Measurements from ENCODE around the gene CTNNA3. TPM values are rescaled to one million over a fixed set of nuclear protein-coding genes. Genes with fewer than 3 reads are reported as not detected.

CTNNA3 gene
- total RNA-seq, 1 donor from 2014 or later, result 0.92 TPM

DNA sequence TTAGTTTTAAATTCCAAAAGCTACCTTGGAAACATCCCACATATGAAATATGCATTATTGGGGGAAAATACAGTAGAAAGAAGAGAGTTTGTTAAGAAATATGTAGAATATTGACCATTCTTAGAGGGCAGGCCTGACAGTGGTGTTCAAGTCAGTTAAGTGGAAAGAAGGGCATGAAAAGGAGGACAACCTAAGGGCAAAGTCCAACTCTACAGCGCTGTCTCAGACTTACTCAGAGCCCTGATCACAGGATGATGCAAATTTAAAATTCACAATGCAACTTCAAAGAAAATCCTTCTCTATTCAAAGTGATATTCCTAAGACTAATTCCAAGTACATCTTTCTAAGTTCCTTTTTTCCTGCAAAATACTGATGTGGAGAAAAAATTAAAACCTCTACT is 909.3 kb downstream of the CTNNA3 start:
- no peaks in the 10 kb centered on the region for H3K36me3 Mint-ChIP-seq (ENCODE audit: low read depth)
- no peak overlapping the region for H3K27ac Mint-ChIP-seq (ENCODE audit: unreplicated experiment)

DNA sequence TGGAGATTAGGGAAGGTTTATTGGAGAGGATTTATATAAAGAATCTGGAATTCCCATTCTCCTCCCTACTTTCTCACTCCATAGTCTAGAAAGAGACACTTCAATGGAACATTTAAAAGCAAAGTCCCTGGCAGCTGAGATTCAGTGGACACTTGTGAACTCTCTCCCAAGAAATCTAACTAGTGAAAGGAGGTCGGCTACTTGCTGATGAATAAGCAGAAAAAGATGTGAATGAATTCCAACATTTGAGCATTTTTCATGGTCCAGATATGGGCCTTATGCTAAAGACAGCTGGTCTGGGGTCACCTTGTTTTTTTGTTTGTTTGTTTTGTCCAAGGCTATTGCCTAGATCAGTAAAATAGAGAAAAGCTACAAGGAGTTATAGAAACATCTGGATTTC is 911.2 kb downstream of the CTNNA3 start:
- TF ChIP-seq, protein P1, sequence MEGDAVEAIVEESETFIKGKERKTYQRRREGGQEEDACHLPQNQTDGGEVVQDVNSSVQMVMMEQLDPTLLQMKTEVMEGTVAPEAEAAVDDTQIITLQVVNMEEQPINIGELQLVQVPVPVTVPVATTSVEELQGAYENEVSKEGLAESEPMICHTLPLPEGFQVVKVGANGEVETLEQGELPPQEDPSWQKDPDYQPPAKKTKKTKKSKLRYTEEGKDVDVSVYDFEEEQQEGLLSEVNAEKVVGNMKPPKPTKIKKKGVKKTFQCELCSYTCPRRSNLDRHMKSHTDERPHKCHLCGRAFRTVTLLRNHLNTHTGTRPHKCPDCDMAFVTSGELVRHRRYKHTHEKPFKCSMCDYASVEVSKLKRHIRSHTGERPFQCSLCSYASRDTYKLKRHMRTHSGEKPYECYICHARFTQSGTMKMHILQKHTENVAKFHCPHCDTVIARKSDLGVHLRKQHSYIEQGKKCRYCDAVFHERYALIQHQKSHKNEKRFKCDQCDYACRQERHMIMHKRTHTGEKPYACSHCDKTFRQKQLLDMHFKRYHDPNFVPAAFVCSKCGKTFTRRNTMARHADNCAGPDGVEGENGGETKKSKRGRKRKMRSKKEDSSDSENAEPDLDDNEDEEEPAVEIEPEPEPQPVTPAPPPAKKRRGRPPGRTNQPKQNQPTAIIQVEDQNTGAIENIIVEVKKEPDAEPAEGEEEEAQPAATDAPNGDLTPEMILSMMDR (IDR thresholded peaks at IDR 0.05), result no peak
- Mint-ChIP-seq H3K27ac (ENCODE audit: unreplicated experiment) (no peak overlapping the region), H3K4me3 (ENCODE audit: unreplicated experiment) (no peak overlapping the region), H3K36me3 (ENCODE audit: low read depth) (no peaks in the 10 kb centered on the region), H3K27me3 (ENCODE audit: low read depth) (no peaks in the 10 kb centered on the region), H3K4me1 (ENCODE audit: low read depth) (peaks cover 8% of the 10 kb centered on the region), H3K9me3 (ENCODE audit: low read depth) (no peaks in the 10 kb centered on the region)
- DNase-seq (ENCODE audit: low spot score), result no peak

More for the DNA sequence above, 909.3 kb downstream of the CTNNA3 start:
- TF ChIP-seq, protein P1 (IDR thresholded peaks at IDR 0.05), result no peak
- no peaks in the 10 kb centered on the region for H3K9me3 Mint-ChIP-seq (ENCODE audit: low read depth)
- H3K4me1 Mint-ChIP-seq (ENCODE audit: low read depth), result peaks cover 8% of the 10 kb centered on the region
- H3K4me3 Mint-ChIP-seq (ENCODE audit: unreplicated experiment), result no peak overlapping the region
- H3K27me3 Mint-ChIP-seq (ENCODE audit: low read depth), result no peaks in the 10 kb centered on the region
- DNase-seq (ENCODE audit: low spot score), result no peak

DNA sequence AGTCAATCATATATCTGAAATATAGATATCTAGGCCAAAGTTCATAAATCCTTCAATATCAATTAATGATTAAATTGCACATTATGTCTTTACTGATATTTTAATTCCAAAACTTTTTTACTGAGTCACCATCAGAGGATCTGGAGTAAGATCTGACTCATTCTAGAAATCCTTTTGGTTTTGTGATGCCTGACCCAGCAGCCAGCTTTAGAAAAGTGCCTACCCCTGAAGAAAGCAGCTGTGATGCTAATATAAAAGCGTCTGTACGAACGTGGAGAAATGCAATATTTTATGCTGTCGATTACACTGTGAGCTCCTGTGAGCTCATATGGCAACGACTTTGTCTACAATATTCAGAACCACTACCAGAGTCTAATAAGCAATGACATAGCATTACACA is 912.7 kb downstream of the CTNNA3 start:
- H3K4me3 Mint-ChIP-seq (ENCODE audit: unreplicated experiment), result no peak overlapping the region
- H3K4me1 Mint-ChIP-seq (ENCODE audit: low read depth), result peaks cover 8% of the 10 kb centered on the region

DNA sequence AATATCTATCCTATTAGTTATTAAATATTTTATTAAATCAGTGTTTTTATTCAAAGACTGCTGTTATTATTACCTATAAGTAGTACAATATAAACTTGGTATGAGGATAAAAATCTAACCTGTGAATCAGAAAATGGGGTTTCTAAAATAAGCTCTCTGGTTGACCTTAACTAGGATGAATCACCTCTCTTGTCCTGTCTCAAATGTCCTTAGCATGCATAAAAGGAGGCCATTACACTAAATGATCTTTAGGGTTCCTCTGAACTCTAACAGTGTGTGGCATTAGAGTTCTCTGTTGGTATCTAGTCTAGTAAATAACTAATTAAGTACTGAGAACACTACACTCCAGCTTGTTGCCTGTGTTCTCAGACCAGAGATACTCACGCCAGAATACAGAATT is 913.2 kb downstream of the CTNNA3 start:
- H3K4me1 Mint-ChIP-seq (ENCODE audit: low read depth), result peaks cover 8% of the 10 kb centered on the region
- TF ChIP-seq, protein P1 (IDR thresholded peaks at IDR 0.05), result no peak
- no peak overlapping the region for H3K4me3 Mint-ChIP-seq (ENCODE audit: unreplicated experiment)
- H3K27me3 Mint-ChIP-seq (ENCODE audit: low read depth), result no peaks in the 10 kb centered on the region
- no peaks in the 10 kb centered on the region for H3K9me3 Mint-ChIP-seq (ENCODE audit: low read depth)
- no peak for DNase-seq (ENCODE audit: low spot score)
- H3K27ac Mint-ChIP-seq (ENCODE audit: unreplicated experiment), result no peak overlapping the region
- H3K36me3 Mint-ChIP-seq (ENCODE audit: low read depth), result no peaks in the 10 kb centered on the region

More for the DNA sequence above, 912.7 kb downstream of the CTNNA3 start:
- Mint-ChIP-seq H3K9me3 (ENCODE audit: low read depth) (no peaks in the 10 kb centered on the region), H3K27ac (ENCODE audit: unreplicated experiment) (no peak overlapping the region), H3K27me3 (ENCODE audit: low read depth) (no peaks in the 10 kb centered on the region), H3K36me3 (ENCODE audit: low read depth) (no peaks in the 10 kb centered on the region)
- no peak for DNase-seq (ENCODE audit: low spot score)
- TF ChIP-seq, protein P1 (IDR thresholded peaks at IDR 0.05), result no peak

DNA sequence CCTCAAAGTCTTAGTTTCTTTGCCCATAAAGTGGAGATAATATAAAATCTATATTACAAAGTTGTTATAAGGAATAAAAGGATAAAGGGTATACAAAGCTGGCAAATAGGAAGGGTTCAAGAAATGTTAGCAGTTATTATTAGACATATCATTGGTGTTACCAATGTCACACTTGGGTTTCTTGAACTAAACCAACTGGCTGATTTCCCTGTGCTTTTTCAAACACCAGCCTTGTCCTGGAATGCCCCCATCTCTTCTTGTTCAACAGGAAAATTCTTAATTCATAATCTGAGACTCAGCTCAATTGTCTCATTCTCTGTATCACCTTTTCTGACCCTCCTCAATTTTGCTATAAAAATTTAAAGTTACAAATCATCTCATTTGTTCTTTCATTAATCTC is 913.9 kb downstream of the CTNNA3 start:
- Mint-ChIP-seq H3K27ac (ENCODE audit: unreplicated experiment) (no peak overlapping the region), H3K4me1 (ENCODE audit: low read depth) (peaks cover 8% of the 10 kb centered on the region), H3K4me3 (ENCODE audit: unreplicated experiment) (no peak overlapping the region), H3K27me3 (ENCODE audit: low read depth) (no peaks in the 10 kb centered on the region), H3K36me3 (ENCODE audit: low read depth) (no peaks in the 10 kb centered on the region), H3K9me3 (ENCODE audit: low read depth) (no peaks in the 10 kb centered on the region)
- no peak for DNase-seq (ENCODE audit: low spot score)
- TF ChIP-seq, protein P1 (IDR thresholded peaks at IDR 0.05), result no peak
